AG04449 (cell line): Measurements from ENCODE around the gene SHOC2.

Source experiments
- CTCF ChIA-PET: fragments of 350-600 bp; formaldehyde crosslinking; extraction: SDS; loops from one replicate; lab custom pipeline; 2021; ENCODE audit warnings: antibody characterized with exemption; lab: Yijun Ruan, JAX
- POLR2A ChIA-PET: fragments of 400-600, 350-600 bp; formaldehyde crosslinking; extraction: SDS; loops from one replicate; lab custom pipeline; 2020; ENCODE audit warnings: antibody characterized with exemption, inconsistent platforms; lab: Yijun Ruan, JAX
- DNase-seq: peaks from one replicate; pipeline ENCODE4 v3.0.0-alpha.2; 2010; ENCODE audit warnings: low read depth, low spot score
- H3K4me3 ChIP-seq: 2 replicates; pipeline ENCODE4 v1.5.1; 2011; ENCODE audit warnings: low read depth, mild to moderate bottlenecking, control low read depth, low read length
- TF ChIP-seq, protein P1 (sequence below): IDR thresholded peaks from one replicate; pipeline ENCODE4 v1.5.1; 2011; ENCODE audit warnings: mild to moderate bottlenecking, moderate library complexity, low read length, control low read depth, inconsistent platforms; ENCODE audit not compliant: insufficient read depth; ENCODE audit errors: missing control alignments

SHOC2 gene

DNA sequence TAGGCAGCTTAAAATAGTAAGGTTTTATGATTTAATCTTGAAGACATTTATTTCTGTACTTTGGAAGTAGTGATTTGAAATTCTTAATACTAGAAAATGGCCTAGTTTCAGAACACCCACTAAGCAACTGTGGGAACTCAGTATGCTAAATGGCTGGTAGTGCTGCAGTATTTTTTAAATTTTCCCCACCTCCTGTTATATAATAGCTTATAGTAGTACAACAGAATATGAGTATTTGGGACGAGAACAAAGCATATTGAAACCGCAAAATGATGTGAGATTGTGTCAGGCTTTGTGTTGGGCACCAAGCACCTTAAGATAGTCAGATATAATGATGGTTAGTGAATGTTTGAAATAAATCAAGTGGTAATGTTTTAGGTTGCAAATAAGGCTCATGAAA lies 8.1 kb downstream of the SHOC2 start:
- ChIA-PET POLR2A (no interaction called here), CTCF (interaction anchor here (0.9 kb wide), 1 partner anchor 8 kb away, joined by 3 read pairs; the partner anchor contains the start of genes BBIP1 and SHOC2)
- TF ChIP-seq, protein P1, sequence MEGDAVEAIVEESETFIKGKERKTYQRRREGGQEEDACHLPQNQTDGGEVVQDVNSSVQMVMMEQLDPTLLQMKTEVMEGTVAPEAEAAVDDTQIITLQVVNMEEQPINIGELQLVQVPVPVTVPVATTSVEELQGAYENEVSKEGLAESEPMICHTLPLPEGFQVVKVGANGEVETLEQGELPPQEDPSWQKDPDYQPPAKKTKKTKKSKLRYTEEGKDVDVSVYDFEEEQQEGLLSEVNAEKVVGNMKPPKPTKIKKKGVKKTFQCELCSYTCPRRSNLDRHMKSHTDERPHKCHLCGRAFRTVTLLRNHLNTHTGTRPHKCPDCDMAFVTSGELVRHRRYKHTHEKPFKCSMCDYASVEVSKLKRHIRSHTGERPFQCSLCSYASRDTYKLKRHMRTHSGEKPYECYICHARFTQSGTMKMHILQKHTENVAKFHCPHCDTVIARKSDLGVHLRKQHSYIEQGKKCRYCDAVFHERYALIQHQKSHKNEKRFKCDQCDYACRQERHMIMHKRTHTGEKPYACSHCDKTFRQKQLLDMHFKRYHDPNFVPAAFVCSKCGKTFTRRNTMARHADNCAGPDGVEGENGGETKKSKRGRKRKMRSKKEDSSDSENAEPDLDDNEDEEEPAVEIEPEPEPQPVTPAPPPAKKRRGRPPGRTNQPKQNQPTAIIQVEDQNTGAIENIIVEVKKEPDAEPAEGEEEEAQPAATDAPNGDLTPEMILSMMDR, result no peak
- no peak for DNase-seq
- no peak overlapping the region for H3K4me3 ChIP-seq

DNA sequence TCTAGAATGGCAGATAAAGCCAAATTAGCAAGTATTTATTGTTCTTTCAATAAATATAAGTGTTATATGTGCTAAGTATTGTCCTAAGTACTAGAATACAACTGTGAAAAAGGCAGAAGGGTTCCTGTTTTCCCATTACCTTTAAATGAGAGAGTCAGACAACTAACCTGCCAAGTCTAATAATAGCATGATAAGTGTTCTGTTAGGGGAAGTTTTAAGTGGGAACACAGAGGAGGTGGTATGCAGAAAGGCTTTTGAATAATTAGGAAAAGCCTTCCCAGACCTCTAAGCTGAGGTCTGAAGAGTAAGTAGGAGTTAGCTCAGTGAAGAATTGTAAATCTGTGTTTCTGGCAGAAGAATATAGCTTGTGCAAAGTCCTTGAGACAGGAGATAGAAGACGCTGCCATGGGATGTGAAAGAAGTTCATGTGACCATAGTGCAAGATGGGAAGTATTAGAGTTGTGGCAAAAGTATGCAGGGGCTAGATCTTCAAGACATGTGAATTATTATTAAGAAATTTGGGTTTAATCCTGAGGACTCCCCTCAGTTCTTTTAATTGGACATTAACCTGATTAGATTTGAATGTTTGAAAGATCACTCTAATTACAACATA lies 12.5 kb downstream of the SHOC2 start:
- TF ChIP-seq, protein P1, result no peak
- DNase-seq, result no peak
- CTCF ChIA-PET, result no interaction called here
- no peak overlapping the region for H3K4me3 ChIP-seq
- POLR2A ChIA-PET, result no interaction called here

DNA sequence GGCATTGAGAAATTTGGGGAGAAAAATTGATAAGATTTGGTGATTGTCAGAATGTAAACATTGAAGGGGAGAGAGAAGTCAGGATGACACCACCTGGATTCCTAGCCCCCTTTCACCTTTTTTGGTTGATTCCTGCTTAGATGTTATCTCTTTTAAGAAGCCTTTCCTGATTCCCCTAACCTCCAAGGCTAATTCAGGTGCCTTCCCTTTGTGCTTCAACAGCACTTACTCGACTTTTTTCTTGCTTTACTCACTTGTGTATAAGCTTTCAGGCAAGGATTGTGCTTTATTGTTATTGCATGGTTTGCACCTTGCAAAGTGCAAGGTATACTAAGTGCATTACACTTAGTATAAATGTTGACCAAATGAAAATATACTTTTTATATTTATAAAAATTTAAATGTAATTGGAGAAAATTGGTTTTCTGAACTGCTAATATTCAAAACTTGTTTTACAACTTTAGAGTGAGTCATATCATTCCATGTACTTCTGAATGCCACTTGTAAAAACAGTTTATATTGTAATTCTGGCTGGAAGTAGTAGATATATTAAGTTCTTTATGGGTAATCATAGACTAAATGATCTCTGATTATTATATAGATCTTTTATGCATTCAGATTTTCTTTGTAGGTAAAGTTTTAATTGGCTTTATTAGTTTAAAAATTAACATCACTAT lies 13.2 kb downstream of the SHOC2 start:
- H3K4me3 ChIP-seq, result no peak overlapping the region
- CTCF ChIA-PET, result no interaction called here
- POLR2A ChIA-PET, result no interaction called here
- DNase-seq, result no peak
- TF ChIP-seq, protein P1, result no peak

DNA sequence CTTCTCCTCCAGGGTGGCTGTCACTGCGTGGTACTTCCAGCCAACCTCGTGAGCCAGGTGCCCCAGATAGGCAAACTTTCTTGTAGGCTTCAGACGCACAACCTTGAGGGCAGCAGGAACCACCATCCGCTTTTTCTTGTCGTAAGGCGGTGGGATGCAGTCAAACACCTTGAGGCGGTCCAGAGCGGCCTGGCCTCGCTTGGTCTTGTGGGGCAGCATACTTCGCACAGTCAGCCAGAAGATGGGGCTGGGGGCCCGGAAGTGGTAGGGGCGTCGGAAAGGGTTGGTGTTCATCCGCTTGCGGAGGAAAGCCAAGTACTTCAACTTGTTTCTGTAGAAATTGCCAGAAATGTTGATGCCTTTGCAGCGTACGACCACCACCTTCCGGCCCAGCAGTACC lies 17.4 kb downstream of the SHOC2 start:
- H3K4me3 ChIP-seq, result no peak overlapping the region
- no peak for DNase-seq
- ChIA-PET POLR2A (no interaction called here), CTCF (interaction anchor here (1.7 kb wide), 1 partner anchor 9 kb away, joined by 5 read pairs; no protein-coding TSS in a partner anchor)
- TF ChIP-seq, protein P1, result no peak

DNA sequence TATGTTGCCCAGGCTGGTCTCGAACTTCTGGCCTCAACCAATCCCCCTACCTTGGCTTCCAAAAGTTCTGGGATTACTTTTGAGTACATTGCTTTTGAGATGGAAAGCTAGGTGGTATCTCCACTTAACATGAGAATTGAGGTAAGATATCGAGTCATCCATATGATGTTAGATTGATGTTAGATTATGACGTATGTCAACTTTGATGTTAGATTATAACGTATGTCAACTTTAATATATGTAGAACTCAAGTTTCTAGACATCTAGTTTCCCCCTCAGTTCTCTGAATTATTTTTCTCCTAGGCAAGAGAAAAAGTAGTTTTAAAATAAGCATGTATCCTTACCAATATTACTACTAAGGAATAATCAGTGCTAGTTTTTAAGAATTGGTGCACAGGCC lies 20.0 kb downstream of the SHOC2 start:
- CTCF ChIA-PET, result no interaction called here
- POLR2A ChIA-PET, result no interaction called here
- DNase-seq, result no peak
- TF ChIP-seq, protein P1, result no peak
- H3K4me3 ChIP-seq, result no peak overlapping the region

DNA sequence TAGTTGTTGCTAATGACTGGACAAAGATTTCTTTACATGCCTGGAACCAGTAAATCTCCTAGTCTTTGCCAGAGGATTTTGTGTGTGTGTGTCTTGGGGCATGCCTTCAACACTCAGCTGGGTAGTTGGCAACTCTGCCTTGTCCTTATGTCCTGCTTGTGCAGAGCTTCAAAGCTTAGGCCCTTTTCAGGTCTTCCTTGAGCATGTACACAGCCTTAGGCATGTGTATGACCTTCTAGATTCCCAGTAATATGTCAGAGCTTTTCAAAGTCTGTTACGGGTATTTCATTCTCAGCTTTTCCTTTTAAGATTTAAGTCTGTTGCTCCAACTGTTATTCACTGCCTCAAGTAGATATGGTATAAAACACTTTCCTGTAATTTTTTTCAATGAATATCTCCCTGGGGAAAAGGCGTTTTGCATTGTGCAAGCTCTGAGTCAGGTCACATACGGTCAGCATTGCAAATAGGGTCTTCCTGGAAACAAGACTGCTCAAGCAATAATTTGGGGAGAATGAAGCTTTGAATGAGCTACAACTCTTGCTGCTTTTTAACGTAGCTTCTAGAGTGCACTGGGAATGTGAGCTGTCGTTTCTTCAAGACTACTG lies 25.5 kb downstream of the SHOC2 start:
- CTCF ChIA-PET, result interaction anchor here (1.2 to 1.4 kb wide), 3 partner anchors 24 to 1061 kb away, joined by 3 read pairs; no protein-coding TSS in a partner anchor
- POLR2A ChIA-PET, result interaction anchor here (1.1 kb wide), 1 partner anchor 12 kb away, joined by 5 read pairs; no protein-coding TSS in a partner anchor
- H3K4me3 ChIP-seq, result no peak overlapping the region
- TF ChIP-seq, protein P1, result no peak
- DNase-seq, result no peak
